ENCODE data around the gene TMEM82.

The TMEM82 gene

DNA sequence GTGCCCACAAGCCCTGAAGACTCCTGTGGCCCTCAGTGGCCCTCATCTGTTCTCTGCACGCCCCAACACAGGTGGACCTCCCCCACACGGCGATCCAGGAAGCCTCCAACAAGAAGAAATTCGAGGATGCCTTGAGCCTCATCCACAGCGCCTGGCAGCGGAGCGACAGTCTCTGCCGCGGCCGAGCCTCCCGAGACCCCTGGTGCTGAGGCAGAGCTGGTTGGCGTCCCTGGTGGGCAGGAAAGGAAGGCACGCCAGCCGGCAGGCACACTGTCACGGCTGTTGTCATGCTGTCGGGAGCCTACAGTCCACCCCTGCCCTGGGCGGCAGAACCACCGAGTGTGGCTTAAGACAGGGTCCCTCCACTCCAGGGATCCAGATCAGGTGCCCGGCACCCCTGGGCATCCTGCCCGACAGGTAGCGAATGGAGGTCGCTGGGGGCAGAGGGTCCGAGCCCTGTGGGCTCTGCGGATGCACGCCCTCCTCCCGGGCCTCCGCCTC, 8.5 kb upstream of the TMEM82 start:
- TF ChIP-seq, protein P1, sequence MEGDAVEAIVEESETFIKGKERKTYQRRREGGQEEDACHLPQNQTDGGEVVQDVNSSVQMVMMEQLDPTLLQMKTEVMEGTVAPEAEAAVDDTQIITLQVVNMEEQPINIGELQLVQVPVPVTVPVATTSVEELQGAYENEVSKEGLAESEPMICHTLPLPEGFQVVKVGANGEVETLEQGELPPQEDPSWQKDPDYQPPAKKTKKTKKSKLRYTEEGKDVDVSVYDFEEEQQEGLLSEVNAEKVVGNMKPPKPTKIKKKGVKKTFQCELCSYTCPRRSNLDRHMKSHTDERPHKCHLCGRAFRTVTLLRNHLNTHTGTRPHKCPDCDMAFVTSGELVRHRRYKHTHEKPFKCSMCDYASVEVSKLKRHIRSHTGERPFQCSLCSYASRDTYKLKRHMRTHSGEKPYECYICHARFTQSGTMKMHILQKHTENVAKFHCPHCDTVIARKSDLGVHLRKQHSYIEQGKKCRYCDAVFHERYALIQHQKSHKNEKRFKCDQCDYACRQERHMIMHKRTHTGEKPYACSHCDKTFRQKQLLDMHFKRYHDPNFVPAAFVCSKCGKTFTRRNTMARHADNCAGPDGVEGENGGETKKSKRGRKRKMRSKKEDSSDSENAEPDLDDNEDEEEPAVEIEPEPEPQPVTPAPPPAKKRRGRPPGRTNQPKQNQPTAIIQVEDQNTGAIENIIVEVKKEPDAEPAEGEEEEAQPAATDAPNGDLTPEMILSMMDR (conservative IDR thresholded peaks at IDR 0.05; ENCODE audit: low read depth): no peak
- POLR2A ChIA-PET (ENCODE audit: low non-redundant PET): no interaction called here
- no peak for DNase-seq (ENCODE audit: low spot score)
- peak overlapping the region; percentile 84 for H3K27ac ChIP-seq
- CTCF ChIA-PET: no interaction called here

DNA sequence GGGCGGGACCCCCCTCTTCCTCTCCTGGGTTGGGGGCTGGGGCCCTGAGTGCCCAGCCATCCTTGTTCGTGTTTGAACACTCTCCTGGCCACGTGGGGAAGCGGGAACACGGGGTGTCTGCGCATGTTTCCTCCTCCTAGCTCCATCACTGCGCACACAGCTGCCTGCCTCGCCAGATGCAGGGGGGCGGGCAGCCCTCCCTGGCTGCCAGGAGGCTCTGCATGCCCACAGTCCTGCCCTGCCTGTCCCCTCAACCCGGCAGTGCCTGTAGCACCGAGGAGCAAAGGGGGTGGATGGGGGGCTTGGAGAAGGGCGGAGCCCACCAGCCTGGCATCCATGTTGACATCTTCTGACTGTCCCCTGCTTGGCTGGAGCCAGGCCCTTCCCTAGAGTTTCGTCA, 8.0 kb upstream of the TMEM82 start:
- TF ChIP-seq, protein P1 (conservative IDR thresholded peaks at IDR 0.05; ENCODE audit: low read depth): no peak
- DNase-seq (ENCODE audit: low spot score): no peak
- ChIA-PET CTCF (interaction anchor here (0.6 kb wide), 2 partner anchors 87 to 299 kb away, joined by 3 read pairs; no protein-coding TSS in a partner anchor), POLR2A (ENCODE audit: low non-redundant PET) (interaction anchor here (0.5 kb wide), 1 partner anchor 26 kb away, joined by 3 read pairs; no protein-coding TSS in a partner anchor)
- H3K27ac ChIP-seq: peak overlapping the region; percentile 84

DNA sequence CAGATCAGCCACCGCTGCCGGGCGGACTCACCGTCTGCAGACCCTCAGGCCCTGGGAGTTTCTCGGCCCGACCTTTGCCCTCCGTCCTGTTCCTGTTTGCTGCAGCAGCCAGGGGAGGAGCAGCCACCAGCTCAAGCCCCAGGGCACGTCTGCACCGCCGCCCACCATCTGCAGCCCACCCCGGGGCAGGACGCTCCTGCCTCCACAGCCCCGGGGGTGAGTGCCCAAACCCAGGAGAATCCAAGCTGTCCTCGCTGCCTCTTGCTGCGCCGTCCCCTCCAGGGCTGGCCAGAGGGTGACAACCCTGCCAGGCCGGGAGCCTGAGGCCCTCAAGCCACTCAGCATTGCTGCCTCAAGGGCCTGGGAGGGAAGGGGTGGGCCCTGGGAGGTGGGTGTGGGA, 7.4 kb upstream of the TMEM82 start:
- TF ChIP-seq, protein P1 (conservative IDR thresholded peaks at IDR 0.05; ENCODE audit: low read depth): no peak

DNA sequence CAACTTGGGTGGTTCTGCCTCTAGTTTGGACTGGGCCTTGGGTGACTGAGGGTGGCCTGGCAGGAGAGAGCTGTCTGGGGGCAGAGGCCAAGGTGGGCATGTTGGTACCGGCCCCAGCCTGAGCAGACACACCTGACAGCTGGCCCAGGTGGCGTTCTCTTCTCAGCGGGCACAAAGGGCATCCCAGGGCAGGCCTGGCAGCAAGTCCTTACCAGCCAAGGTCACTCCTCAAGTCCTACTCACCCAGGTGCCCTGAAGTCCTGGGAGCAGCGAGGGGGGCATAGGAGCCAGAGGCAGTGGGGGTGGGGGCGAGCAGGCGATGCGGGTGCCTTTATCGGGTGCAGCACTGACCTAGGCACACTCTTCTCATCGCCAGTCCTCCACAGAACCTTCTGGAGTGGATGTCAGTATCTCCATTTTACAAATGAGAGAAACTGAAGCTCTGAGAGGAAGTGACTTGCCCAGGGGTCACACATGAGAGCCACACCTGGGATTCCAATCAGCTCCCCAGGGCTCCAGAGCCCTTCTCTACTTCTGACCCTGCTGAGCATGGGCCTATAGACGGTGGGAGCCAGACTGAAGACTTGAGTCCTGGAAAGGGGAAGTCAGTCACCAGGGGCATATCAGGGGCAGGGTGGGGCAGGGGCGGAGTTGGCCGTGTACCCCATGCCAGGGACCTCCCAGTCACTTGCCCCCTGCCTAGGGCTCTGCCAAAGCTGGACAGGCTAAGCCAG, 6.8 kb upstream of the TMEM82 start:
- TF ChIP-seq, protein P1 (conservative IDR thresholded peaks at IDR 0.05; ENCODE audit: low read depth): no peak
- peak overlapping the region; percentile 84 for H3K27ac ChIP-seq
- CTCF ChIA-PET: interaction anchor here (0.6 kb wide), 1 partner anchor 88 kb away, joined by 3 read pairs; no protein-coding TSS in a partner anchor
- DNase-seq (ENCODE audit: low spot score): no peak
- POLR2A ChIA-PET (ENCODE audit: low non-redundant PET): no interaction called here

More for the DNA sequence above, 7.4 kb upstream of the TMEM82 start:
- ChIA-PET CTCF (interaction anchor here (0.6 kb wide), 2 partner anchors 88 to 299 kb away, joined by 3 read pairs; no protein-coding TSS in a partner anchor), POLR2A (ENCODE audit: low non-redundant PET) (no interaction called here)
- no peak for DNase-seq (ENCODE audit: low spot score)
- peak overlapping the region; percentile 84 for H3K27ac ChIP-seq

DNA sequence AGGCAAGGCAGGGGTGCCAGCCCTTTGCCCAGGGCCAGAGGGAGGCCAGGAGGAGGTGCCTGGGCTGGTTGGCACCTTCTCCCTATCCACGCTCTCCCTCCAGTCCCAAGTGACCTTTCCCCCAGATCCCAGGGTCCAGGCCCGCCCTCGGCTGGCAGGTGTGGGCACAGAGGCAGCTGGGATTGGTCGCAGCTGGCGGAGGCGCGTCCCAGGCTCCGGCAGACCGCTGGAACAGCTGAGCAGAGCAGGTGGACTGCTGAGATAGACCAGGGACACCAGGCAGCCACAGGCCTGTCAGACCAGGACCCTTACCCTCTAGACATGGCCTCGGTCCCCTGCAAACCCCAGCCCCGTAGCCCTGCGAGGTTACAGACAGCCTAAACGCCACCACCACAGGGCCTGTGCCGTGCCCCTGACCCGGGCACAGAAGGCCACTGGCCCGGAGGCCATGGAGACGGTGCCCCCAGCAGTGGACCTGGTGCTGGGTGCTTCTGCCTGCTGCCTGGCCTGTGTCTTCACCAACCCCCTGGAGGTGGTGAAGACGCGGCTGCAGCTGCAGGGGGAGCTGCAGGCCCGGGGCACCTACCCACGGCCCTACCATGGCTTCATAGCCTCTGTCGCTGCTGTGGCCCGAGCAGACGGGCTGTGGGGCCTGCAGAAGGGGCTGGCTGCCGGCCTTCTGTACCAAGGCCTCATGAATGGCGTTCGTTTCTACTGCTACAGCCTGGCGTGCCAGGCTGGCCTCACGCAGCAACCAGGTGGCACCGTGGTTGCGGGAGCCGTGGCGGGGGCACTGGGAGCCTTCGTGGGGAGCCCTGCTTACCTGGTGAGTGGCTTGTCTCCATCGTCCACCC, 6.0 kb upstream of the TMEM82 start, which contains the start of gene SLC25A34:
SLC25A34 (plus strand) TSS at position 221 of the 854 bp plus-strand sequence; CDS start at position 449, 228 bp downstream.
- H3K27ac ChIP-seq: peak within 1 kb of the TSS; percentile 84
- CTCF ChIA-PET: no interaction called here
- no peak for DNase-seq (ENCODE audit: low spot score)
- TF ChIP-seq, protein P1 (conservative IDR thresholded peaks at IDR 0.05; ENCODE audit: low read depth): no peak
- POLR2A ChIA-PET (ENCODE audit: low non-redundant PET): no interaction called here

DNA sequence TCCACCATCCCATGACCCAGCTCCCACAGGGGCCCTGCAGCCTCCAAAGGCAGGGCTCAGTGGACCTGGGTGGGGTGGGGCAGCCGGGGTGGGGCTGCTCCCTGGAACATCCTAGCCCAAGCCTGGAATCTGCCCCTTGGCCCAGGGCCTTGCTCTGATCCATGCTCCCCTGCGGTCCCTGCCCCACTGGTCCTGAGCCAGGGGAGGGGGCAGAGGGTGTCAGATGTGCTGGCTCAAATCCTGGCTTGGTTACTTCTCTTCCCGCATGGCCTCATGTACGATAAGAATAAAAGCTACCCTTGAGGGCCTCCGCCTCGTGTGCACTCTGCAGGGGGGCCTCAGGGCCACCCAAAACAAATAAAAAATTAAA, 5.4 kb upstream of the TMEM82 start:
- no peak for DNase-seq (ENCODE audit: low spot score)
- H3K27ac ChIP-seq: peak overlapping the region; percentile 84
- TF ChIP-seq, protein P1 (conservative IDR thresholded peaks at IDR 0.05; ENCODE audit: low read depth): no peak
- ChIA-PET CTCF (no interaction called here), POLR2A (ENCODE audit: low non-redundant PET) (interaction anchor here (0.6 kb wide), 1 partner anchor 117 kb away, joined by 3 read pairs; no protein-coding TSS in a partner anchor)

Data from RWPE1 (cell line).